AG09319 (cell line): ENCODE measurements around the gene UBE2D1.

ENCODE experiments used
- DNase-seq: peaks from one replicate; pipeline ENCODE4 v3.0.0-alpha.2; 2010; ENCODE audit warnings: low read depth; ENCODE audit errors: extremely low read depth
- TF ChIP-seq, protein P1 (sequence below): IDR thresholded peaks from 2 replicates; pipeline ENCODE4 v1.5.1; 2011; ENCODE audit warnings: low read depth, mild to moderate bottlenecking, inconsistent platforms, low read length, moderate library complexity

The UBE2D1 gene

DNA sequence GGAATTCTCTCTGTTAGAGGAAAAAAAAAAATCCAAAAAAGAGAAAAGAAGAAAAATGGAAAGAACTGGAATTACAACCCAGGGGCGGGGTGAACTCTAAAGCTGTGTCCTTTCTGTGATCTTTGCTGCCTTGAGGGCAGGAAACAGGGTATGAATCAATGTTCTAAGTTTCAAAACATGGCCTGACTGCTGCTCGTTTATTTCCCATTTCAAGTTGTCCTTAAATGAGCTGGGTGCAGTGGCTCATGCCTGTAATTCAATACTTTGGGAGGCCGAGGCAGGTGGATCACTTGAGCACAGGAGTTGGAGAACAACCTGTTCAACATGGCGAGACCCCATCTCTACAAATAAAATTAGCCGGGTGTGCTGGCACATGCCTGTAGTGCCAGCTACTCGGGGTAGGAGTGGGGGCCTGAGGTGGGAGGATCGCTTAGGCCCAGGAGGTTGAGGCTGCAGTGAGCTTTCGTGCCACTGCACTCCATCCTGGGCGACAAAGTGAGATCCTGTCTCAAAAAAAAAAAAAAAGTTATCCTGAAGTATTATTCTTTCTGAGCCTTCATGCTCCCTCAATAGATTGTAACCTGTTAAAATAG, 25.7 kb downstream of the UBE2D1 start:
- TF ChIP-seq, protein P1, sequence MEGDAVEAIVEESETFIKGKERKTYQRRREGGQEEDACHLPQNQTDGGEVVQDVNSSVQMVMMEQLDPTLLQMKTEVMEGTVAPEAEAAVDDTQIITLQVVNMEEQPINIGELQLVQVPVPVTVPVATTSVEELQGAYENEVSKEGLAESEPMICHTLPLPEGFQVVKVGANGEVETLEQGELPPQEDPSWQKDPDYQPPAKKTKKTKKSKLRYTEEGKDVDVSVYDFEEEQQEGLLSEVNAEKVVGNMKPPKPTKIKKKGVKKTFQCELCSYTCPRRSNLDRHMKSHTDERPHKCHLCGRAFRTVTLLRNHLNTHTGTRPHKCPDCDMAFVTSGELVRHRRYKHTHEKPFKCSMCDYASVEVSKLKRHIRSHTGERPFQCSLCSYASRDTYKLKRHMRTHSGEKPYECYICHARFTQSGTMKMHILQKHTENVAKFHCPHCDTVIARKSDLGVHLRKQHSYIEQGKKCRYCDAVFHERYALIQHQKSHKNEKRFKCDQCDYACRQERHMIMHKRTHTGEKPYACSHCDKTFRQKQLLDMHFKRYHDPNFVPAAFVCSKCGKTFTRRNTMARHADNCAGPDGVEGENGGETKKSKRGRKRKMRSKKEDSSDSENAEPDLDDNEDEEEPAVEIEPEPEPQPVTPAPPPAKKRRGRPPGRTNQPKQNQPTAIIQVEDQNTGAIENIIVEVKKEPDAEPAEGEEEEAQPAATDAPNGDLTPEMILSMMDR = no peak
- DNase-seq = no peak

DNA sequence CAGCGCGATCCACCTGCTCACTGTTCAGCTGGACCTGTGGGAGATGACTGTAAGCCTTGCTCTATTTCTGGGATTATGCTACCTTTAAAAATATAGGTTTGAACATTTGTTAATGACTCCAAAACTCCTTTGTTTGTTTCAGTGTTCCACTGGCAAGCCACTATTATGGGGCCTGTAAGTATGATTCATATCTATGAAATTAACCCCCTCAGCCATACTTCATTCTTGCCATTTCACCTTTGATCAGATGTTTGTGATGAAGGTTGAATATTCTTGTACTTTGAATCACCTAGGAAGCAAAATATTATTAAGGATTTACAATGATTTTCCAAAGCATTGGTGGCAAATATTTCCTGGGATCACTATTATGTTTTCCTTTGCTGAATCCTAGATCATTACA, 26.5 kb downstream of the UBE2D1 start:
- TF ChIP-seq, protein P1 = no peak
- no peak for DNase-seq

DNA sequence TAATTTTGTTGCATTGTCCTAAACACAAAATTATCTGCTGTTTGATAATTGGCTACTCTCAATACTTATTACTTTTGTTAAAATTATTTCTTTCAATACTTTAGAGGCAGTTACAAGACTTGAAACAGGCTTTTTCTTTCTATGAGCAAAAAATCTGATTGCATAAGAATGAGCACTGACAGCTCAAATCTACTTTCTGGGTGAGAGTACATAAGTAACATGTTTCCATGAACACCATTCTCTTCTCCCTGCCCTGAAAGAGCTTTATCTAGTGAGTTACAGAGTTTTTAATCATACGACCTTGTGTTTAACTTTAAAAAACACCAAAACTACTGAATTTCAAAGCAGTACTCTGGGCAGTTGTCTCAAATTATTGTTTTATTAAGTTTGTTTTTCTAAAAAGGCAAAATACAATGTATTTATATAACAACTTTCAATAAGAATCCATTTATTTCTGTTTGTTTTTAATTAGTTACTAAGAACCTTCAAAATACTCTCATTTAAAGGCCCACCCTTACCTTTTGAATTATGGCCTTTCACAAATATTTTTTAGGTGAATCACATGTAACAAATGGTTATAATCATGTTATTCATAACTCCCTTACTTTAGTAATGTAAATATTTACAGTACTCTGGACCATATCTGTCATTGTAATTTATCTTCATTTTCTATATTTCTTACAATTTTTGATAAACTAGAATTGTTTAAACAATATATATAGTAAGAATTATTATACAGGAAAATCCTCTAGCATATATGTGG, 27.4 kb downstream of the UBE2D1 start:
- DNase-seq = no peak
- TF ChIP-seq, protein P1 = no peak

DNA sequence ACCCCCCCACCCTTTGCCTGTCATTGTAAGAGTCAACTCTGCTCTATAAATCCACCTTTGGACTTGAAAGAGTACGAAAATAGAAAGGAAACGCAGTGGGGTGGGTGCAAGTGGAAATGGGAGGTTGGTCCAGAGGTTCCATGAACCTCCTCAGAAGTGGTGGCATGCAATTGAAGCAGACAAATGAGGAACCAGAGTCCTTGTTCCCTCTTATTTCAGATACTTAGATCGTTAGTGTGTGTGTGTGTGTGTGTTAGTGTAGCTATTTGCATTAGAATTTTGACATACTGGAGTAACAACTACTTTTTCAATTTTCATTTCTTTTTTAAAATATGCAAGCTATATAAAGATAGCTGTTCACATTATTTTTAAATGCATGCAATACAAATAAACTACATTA, 32.3 kb downstream of the UBE2D1 start:
- DNase-seq = no peak
- TF ChIP-seq, protein P1 = no peak

DNA sequence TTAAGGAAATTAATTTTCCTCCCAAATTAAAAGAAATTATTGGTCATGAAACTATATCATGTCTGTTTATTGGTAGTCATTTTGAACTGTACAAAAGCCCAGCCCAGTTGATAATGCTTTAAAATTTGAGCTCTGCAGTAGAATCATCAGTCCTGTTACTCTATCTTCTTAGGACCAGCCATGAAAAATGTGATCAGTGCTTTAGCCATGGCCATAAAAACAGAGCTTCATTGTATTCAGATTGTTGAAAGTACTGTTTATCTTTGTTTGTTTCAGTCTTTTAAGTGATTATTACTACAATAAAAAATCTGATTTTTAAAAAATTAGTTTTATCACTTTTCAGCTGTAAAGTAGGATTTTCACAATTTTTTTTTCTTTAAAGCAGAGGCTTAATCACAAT, 36.7 kb downstream of the UBE2D1 start:
- no peak for DNase-seq
- TF ChIP-seq, protein P1 = no peak

DNA sequence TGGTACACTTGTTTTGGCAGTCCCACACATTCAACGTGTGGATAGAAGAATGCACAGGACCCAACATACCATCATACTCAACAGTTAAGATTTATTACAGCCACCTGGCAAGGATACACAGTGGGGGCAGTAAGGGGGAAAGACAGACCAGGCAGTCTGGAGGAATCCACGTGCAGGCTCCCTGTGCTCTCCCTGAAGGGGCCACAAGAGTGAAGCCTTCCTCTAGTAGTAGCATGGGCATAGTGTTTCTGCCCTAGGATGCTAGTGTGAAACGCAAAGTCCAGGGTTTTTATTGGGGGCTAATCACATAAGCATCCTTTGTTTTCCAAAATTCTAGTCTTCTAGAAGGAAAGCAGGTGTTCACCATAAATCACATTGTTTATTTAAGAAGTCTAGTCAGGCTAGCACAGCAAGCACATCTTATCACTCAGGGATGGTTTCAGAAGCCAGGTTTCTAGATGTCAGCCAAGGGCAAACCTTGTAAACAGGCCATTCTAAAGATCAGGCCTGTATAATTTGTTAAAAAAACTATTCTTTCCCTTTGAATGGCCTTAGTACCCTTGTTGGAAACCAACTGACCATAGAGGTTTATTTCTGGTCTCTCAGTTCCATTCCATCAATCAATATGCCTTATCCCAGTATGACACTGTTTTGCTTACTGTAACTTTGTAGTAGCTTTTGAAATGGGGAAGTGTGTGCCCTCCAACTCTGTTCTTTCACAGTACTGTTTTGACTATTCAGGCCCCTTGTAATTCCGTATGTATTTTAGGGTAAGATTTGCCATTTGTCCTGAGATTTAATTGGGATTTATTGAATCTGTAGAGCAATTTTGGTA, 38.0 kb downstream of the UBE2D1 start:
- DNase-seq = no peak
- TF ChIP-seq, protein P1 = no peak

DNA sequence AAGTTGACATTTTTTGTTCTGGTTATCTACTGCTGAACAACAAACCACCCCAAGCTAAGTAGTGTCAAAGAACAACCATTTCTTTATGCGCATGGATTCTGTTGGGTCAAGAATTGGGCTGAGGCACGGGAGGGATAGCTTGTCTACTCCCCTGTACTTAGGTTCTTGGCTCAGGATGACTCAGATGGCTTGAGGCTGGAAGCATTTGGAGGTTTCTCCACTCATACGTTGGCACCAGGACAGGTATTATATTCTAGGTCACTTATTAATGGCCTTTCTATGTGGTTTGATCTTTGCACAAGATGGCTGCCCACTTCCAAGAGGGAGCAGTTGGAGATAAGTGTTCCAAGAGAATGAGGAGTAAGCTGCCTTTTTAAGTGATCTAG, 38.6 kb downstream of the UBE2D1 start:
- TF ChIP-seq, protein P1 = no peak
- no peak for DNase-seq
